ENCODE measurements around the gene AOAH. TPM values are rescaled to one million over a fixed set of nuclear protein-coding genes. Genes with fewer than 3 reads are reported as not detected.

The AOAH gene
- total RNA-seq, 1 experiment from 2014 or later: 0.39 TPM

GRCh38 chr7:36573066-36573465, 151.2 kb downstream of the AOAH start:
- Histone ChIP-seq H2AFZ (ENCODE audit: low read length) (no peak overlapping the region), H4K91ac (ENCODE audit: insufficient read length, low read depth, low read length) (no peak overlapping the region), H3K27ac (ENCODE audit: insufficient read length, low read depth, low read length) (no peak overlapping the region), H2AK5ac (ENCODE audit: insufficient read length, low read length) (no peak overlapping the region), H3K27me3 (ENCODE audit: insufficient read depth, low read length) (no peaks in the 10 kb centered on the region), H2BK5ac (ENCODE audit: insufficient read length, low read length) (no peak overlapping the region), H3K23me2 (ENCODE audit: insufficient read length, low read depth, low read length, poor library complexity, severe bottlenecking) (no peaks in the 10 kb centered on the region), H4K8ac (replicated peaks; ENCODE audit: insufficient read length, low read depth, low read length) (no peak overlapping the region), H3T11ph (ENCODE audit: low read length) (no peak overlapping the region), H3K23ac (ENCODE audit: insufficient read length, low read depth, low read length) (no peak overlapping the region), H2BK20ac (ENCODE audit: low read depth, low read length, poor library complexity, severe bottlenecking) (no peak overlapping the region), H3K56ac (ENCODE audit: insufficient read length, low read depth, low read length) (no peak overlapping the region), H2BK15ac (ENCODE audit: low read depth, low read length) (no peak overlapping the region), H3K9ac (ENCODE audit: extremely low read depth, insufficient read length, low read length) (no peak overlapping the region), H3K4me1 (ENCODE audit: insufficient read depth, low read length) (no peaks in the 10 kb centered on the region; the same call in none of the 2 replicates), H3K4me2 (ENCODE audit: insufficient read depth, insufficient read length, low read length) (no peak overlapping the region), H2BK12ac (ENCODE audit: insufficient read length, low read depth, low read length) (no peak overlapping the region), H3K9me3 (ENCODE audit: control insufficient read depth, low read depth, low read length) (no peaks in the 10 kb centered on the region), H4K5ac (ENCODE audit: insufficient read length, low read depth, low read length) (no peak overlapping the region), H4K20me1 (ENCODE audit: control insufficient read depth, insufficient read depth, insufficient read length) (no peaks in the 10 kb centered on the region), H3K79me2 (ENCODE audit: insufficient read depth, low read length) (no peaks in the 10 kb centered on the region), H3K14ac (ENCODE audit: insufficient read depth, low read length) (no peak overlapping the region), H2BK120ac (ENCODE audit: low read depth, low read length, poor library complexity, severe bottlenecking) (no peak overlapping the region), H3K18ac (ENCODE audit: insufficient read length, low read depth, low read length) (no peak overlapping the region), H3K79me1 (ENCODE audit: insufficient read depth, low read depth, low read length, poor library complexity, severe bottlenecking) (no peaks in the 10 kb centered on the region), H3K4ac (ENCODE audit: low read depth, low read length) (no peak overlapping the region)
- H3K4me1 Mint-ChIP-seq: peaks cover 28 to 36% of the 10 kb centered on the region in 2 experiments
- H3K27ac Mint-ChIP-seq: peak overlapping the region in 1 of 3 experiments; percentile 23; a peak in 1 of 7 replicates
- H3K9me3 Mint-ChIP-seq: peaks cover 27 to 34% of the 10 kb centered on the region in 2 experiments
- H3K36me3 Mint-ChIP-seq (ENCODE audit: insufficient read depth in 1 of 3, low read depth in 3 of 3): peaks cover 10 to 40% (median 17%) of the 10 kb centered on the region in 3 experiments
- H3K27me3 Mint-ChIP-seq (ENCODE audit: low read depth): peaks cover 1% of the 10 kb centered on the region; the same call in 1 of the 2 replicates
- whole genome bisulfite sequencing (ENCODE audit: extremely low coverage, insufficient read length, low lambda C conversion rate): no CpG with 5 or more reads among the region's 3 CpGs
- H3K4me3 Mint-ChIP-seq: no peak overlapping the region
- TF ChIP-seq CTCF (conservative IDR thresholded peaks at IDR 0.05): no peak
- DNase-seq: no peak

Data from H9 (cell line).